Neural cell (in vitro differentiated cells): Measurements from ENCODE around the gene FUNDC2. TPM values are rescaled to one million over a fixed set of nuclear protein-coding genes. Genes with fewer than 3 reads are reported as not detected.

Experiments used
- H2AFZ ChIP-seq: fragments of 200-600, 300-800 bp; sonication (generic), shearing (Covaris generic); 2 replicates; pipeline ENCODE4 v1.6.0; 2014; ENCODE audit warnings: low read depth, mild to moderate bottlenecking, antibody characterized with exemption, low read length, moderate library complexity
- H3F3A ChIP-seq: fragments of 200-600 bp; shearing (Covaris generic); 2 replicates; pipeline ENCODE4 v1.6.1; 2016; ENCODE audit warnings: mild to moderate bottlenecking, moderate library complexity, mixed read lengths, antibody characterized with exemption, low read length; ENCODE audit not compliant: insufficient read depth, poor library complexity, severe bottlenecking
- H3K27ac ChIP-seq: fragments of 200-600, 300-800 bp; sonication (generic), shearing (Covaris generic); 2 replicates; pipeline ENCODE4 v1.5.1; 2014; ENCODE audit warnings: mild to moderate bottlenecking, low read length, moderate library complexity
- H3K27me3 ChIP-seq: fragments of 300-800, 200-600 bp; sonication (generic), shearing (Covaris generic); 2 replicates; pipeline ENCODE4 v1.6.0; 2014; ENCODE audit warnings: mild to moderate bottlenecking, low read depth, low read length, moderate library complexity; ENCODE audit not compliant: insufficient read depth
- H3K36me3 ChIP-seq: fragments of 300-800, 200-600 bp; sonication (generic), shearing (Covaris generic); 2 replicates; pipeline ENCODE4 v1.5.1; 2014; ENCODE audit warnings: mild to moderate bottlenecking, antibody characterized with exemption, low read length, moderate library complexity; ENCODE audit not compliant: insufficient read depth
- H3K4me2 ChIP-seq: fragments of 300-800, 200-600 bp; sonication (generic), shearing (Covaris generic); 2 replicates; pipeline ENCODE4 v1.6.0; 2014; ENCODE audit warnings: mild to moderate bottlenecking, low read length
- H3K4me3 ChIP-seq: fragments of 300-800, 200-600 bp; sonication (generic), shearing (Covaris generic); 2 replicates; pipeline ENCODE4 v1.5.1; 2014; ENCODE audit warnings: mild to moderate bottlenecking, low read length, moderate library complexity
- H3K79me2 ChIP-seq: fragments of 200-600 bp; shearing (Covaris generic); replicated peaks from 2 replicates; pipeline ENCODE4 v1.6.0; 2014; ENCODE audit warnings: mild to moderate bottlenecking, low read length, moderate library complexity; ENCODE audit not compliant: insufficient read depth
- H3K9ac ChIP-seq: fragments of 300-800, 200-600 bp; sonication (generic), shearing (Covaris generic); 2 replicates; pipeline ENCODE4 v1.6.1; 2016; ENCODE audit warnings: mild to moderate bottlenecking, low read length, mixed read lengths
- H3K9me2 ChIP-seq: fragments of 200-600 bp; shearing (Covaris generic); 2 replicates; pipeline ENCODE4 v1.6.1; 2016; ENCODE audit warnings: mild to moderate bottlenecking, low read length, mixed read lengths; ENCODE audit not compliant: insufficient read depth
- H3K9me3 ChIP-seq: fragments of 200-600, 300-800 bp; sonication (generic), shearing (Covaris generic); 2 replicates; pipeline ENCODE4 v1.6.1; 2016; ENCODE audit warnings: mild to moderate bottlenecking, mixed run types, low read length, moderate library complexity, mixed read lengths
- H4K20me1 ChIP-seq: fragments of 200-600 bp; shearing (Covaris generic); 2 replicates; pipeline ENCODE4 v1.6.1; 2016; ENCODE audit warnings: mild to moderate bottlenecking, mixed run types; ENCODE audit not compliant: insufficient read depth
- EP300 ChIP-seq: fragments of 450-650 bp; conservative IDR thresholded peaks from 2 replicates; pipeline ENCODE4 v1.6.1; 2014; ENCODE audit warnings: antibody characterized with exemption, mild to moderate bottlenecking, moderate library complexity; ENCODE audit not compliant: poor library complexity, severe bottlenecking
- MXI1 ChIP-seq: fragments of 450-650 bp; conservative IDR thresholded peaks from 2 replicates; pipeline ENCODE4 v1.6.1; 2014; ENCODE audit warnings: antibody characterized with exemption, mild to moderate bottlenecking; ENCODE audit not compliant: poor library complexity, severe bottlenecking
- POLR2AphosphoS5 ChIP-seq: IDR thresholded peaks from 2 replicates; pipeline ENCODE4 v1.6.1; 2012
- RAD21 ChIP-seq: fragments of 450-650 bp; conservative IDR thresholded peaks from 2 replicates; pipeline ENCODE4 v1.6.1; 2014; ENCODE audit warnings: antibody characterized with exemption, mild to moderate bottlenecking, moderate library complexity
- polyA plus RNA-seq: library from polyadenylated mRNA; depleted of rRNA; stranded (reverse); fragments of >200 nt; gene quantifications from 2 replicates; pipeline ENCODE4 v1.2.3, GENCODE V29; 2014
- TF ChIP-seq, protein P1 (sequence below): IDR thresholded peaks from 2 replicates; pipeline ENCODE4 v1.6.1; 2012; ENCODE audit warnings: borderline replicate concordance
- TF ChIP-seq, protein P2 (sequence below): fragments of 450-650 bp; IDR thresholded peaks from 2 replicates; pipeline ENCODE4 v1.5.1; 2014; ENCODE audit warnings: antibody characterized with exemption, mild to moderate bottlenecking, moderate library complexity; ENCODE audit not compliant: poor library complexity, severe bottlenecking

FUNDC2 gene
- polyA plus RNA-seq, 1 donor from 2014 or later, result 139 TPM

DNA sequence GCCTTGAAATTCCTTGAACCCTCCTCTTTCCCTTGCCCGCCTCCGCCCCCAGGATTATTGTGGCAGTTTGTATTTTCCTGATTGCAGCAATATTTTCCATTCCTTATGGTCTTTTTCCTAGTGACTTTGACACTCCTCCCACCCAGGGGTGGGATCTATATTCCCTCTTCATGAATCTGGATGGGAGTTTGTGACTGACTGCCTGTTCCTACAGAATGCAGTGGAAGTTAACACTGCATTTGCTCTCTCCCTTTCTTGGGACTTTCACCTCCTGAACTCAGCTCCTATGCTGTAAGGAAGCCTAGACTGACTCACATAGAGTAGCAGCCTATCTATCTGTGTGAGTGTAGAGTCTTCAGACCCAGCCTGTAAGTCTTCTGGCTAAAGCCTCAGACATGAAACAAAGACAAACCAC is 2.2 kb downstream of the FUNDC2 start:
- H3K9ac ChIP-seq, result no peak overlapping the region
- H2AFZ ChIP-seq, result no peak overlapping the region
- H3K27me3 ChIP-seq, result no peaks in the 10 kb centered on the region
- H3K4me2 ChIP-seq, result no peak overlapping the region
- no peak overlapping the region for H3K27ac ChIP-seq
- TF ChIP-seq, protein P1, sequence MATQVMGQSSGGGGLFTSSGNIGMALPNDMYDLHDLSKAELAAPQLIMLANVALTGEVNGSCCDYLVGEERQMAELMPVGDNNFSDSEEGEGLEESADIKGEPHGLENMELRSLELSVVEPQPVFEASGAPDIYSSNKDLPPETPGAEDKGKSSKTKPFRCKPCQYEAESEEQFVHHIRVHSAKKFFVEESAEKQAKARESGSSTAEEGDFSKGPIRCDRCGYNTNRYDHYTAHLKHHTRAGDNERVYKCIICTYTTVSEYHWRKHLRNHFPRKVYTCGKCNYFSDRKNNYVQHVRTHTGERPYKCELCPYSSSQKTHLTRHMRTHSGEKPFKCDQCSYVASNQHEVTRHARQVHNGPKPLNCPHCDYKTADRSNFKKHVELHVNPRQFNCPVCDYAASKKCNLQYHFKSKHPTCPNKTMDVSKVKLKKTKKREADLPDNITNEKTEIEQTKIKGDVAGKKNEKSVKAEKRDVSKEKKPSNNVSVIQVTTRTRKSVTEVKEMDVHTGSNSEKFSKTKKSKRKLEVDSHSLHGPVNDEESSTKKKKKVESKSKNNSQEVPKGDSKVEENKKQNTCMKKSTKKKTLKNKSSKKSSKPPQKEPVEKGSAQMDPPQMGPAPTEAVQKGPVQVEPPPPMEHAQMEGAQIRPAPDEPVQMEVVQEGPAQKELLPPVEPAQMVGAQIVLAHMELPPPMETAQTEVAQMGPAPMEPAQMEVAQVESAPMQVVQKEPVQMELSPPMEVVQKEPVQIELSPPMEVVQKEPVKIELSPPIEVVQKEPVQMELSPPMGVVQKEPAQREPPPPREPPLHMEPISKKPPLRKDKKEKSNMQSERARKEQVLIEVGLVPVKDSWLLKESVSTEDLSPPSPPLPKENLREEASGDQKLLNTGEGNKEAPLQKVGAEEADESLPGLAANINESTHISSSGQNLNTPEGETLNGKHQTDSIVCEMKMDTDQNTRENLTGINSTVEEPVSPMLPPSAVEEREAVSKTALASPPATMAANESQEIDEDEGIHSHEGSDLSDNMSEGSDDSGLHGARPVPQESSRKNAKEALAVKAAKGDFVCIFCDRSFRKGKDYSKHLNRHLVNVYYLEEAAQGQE, result no peak
- TF ChIP-seq EP300, result no peak
- no peak for TF ChIP-seq POLR2AphosphoS5
- TF ChIP-seq MXI1, result no peak
- no peaks in the 10 kb centered on the region for H3K36me3 ChIP-seq
- H3K9me3 ChIP-seq, result no peaks in the 10 kb centered on the region
- H3K79me2 ChIP-seq, result peaks cover 24% of the 10 kb centered on the region
- no peaks in the 10 kb centered on the region for H4K20me1 ChIP-seq
- no peaks in the 10 kb centered on the region for H3F3A ChIP-seq
- H3K4me3 ChIP-seq, result peak overlapping the region; percentile 81
- H3K9me2 ChIP-seq, result no peaks in the 10 kb centered on the region

DNA sequence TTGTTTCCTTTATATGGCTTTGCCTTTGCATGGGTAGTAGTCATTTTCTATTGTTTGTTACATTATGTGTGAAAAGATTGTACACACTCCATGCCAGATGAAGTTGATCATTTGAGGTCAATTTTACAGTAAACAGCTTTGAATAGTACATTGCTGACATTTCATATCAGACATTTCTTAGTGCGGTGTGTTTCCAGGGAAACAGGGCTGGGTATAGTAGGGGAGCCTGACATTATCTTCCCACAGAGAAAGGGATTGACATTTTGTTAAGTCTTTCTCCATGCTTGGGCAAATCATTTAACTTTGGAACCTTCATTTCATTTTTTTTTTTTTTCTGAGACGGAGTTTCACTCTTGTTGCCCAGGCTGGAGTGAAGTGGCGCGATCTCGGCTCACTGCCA is 5.0 kb downstream of the FUNDC2 start:
- H2AFZ ChIP-seq, result no peak overlapping the region
- no peak for TF ChIP-seq MXI1
- TF ChIP-seq, protein P2, sequence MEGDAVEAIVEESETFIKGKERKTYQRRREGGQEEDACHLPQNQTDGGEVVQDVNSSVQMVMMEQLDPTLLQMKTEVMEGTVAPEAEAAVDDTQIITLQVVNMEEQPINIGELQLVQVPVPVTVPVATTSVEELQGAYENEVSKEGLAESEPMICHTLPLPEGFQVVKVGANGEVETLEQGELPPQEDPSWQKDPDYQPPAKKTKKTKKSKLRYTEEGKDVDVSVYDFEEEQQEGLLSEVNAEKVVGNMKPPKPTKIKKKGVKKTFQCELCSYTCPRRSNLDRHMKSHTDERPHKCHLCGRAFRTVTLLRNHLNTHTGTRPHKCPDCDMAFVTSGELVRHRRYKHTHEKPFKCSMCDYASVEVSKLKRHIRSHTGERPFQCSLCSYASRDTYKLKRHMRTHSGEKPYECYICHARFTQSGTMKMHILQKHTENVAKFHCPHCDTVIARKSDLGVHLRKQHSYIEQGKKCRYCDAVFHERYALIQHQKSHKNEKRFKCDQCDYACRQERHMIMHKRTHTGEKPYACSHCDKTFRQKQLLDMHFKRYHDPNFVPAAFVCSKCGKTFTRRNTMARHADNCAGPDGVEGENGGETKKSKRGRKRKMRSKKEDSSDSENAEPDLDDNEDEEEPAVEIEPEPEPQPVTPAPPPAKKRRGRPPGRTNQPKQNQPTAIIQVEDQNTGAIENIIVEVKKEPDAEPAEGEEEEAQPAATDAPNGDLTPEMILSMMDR, result no peak
- H3K4me3 ChIP-seq, result no peak overlapping the region
- no peaks in the 10 kb centered on the region for H4K20me1 ChIP-seq
- no peaks in the 10 kb centered on the region for H3K27me3 ChIP-seq
- H3K79me2 ChIP-seq, result peaks cover 24% of the 10 kb centered on the region
- H3F3A ChIP-seq, result no peaks in the 10 kb centered on the region
- no peak overlapping the region for H3K4me2 ChIP-seq
- no peak overlapping the region for H3K27ac ChIP-seq
- no peaks in the 10 kb centered on the region for H3K9me3 ChIP-seq
- H3K36me3 ChIP-seq, result no peaks in the 10 kb centered on the region
- no peaks in the 10 kb centered on the region for H3K9me2 ChIP-seq
- no peak overlapping the region for H3K9ac ChIP-seq

DNA sequence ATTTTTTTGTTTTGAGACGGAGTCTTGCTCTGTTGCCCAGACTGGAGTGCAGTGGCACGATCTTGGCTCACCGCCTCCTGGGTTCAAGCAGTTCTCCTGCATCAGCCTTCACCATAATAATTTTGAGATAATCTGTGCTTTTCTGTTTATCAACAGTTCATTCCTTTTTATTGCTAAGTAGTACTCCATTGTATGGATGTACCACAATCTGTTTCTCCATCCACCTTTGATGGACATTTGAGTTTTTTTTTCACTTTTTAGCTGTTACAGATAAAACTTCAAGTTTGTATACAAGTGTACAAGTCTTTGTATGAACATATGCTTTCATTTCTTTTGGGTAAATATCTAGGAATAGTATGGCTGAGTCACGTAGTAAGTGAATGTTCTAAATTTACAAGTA is 9.0 kb downstream of the FUNDC2 start:
- Histone ChIP-seq H3K9me2 (no peaks in the 10 kb centered on the region), H3F3A (no peaks in the 10 kb centered on the region), H3K4me3 (no peak overlapping the region), H2AFZ (no peak overlapping the region), H3K9ac (no peak overlapping the region), H3K36me3 (no peaks in the 10 kb centered on the region), H3K27ac (no peak overlapping the region), H3K27me3 (no peaks in the 10 kb centered on the region), H3K9me3 (no peaks in the 10 kb centered on the region), H3K79me2 (peaks cover 3% of the 10 kb centered on the region), H4K20me1 (no peaks in the 10 kb centered on the region), H3K4me2 (no peak overlapping the region)
- TF ChIP-seq POLR2AphosphoS5 (no peak), RAD21 (no peak)
- TF ChIP-seq, protein P2, result no peak
